ENCODE measurements around the gene CIAO2B. TPM values are rescaled to one million over a fixed set of nuclear protein-coding genes. Genes with fewer than 3 reads are reported as not detected.
A peak's percentile ranks its signal among the peaks of the same experiment; 100 is the strongest.

The CIAO2B gene
- total RNA-seq, 2 donors from 2014 or later: 75.3 to 118 TPM

DNA sequence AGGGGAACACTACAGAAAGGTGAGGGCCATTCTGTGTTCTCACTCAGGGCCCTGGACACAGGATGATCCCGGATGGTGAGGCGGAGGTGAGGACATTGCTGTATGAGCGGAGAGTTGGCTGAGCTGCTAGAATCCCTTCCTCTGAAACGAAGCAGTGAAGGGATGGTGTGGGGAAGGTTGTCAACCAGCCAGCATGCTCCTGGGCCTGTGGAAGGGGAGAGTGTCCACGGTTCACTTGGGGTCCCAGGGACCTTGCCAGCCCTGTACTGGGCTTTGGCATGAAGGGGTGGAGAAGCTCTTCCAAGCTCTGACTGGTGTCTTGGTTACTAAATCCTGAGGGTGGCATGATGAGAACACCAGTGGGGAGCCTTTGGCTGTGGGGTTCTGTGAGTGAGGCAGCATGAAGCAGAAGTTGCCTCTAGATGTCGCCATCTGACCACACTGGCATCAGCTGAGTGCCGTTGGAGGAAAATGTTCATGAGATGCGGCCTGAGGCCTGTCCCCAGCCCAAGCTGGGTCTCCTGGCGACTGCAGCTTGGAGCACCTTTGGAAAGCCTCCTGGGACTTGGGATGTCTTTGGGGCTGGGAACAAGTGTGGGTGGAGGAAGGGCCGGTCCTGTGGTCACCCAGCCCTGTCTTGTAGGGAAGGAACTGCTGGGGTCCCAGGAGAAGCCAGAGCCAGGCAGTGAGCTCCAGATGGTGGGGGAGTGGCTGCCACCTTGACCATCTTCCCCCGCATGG is 39.1 kb downstream of the CIAO2B start:
- peak; percentile 69 to 92 for TF ChIP-seq CTCF (IDR thresholded peaks at IDR 0.05)
- peaks cover 0 to 23% of the 10 kb centered on the region in 2 donors for H3K4me1 ChIP-seq
- no peaks in the 10 kb centered on the region for H3K9me3 ChIP-seq
- H3K27ac ChIP-seq: peak overlapping the region; percentile 34 to 36
- no peak for DNase-seq (ENCODE audit: low spot score)
- H3K27me3 ChIP-seq: no peaks in the 10 kb centered on the region
- H3K4me3 ChIP-seq: no peak overlapping the region
- no peaks in the 10 kb centered on the region for H3K36me3 ChIP-seq

DNA sequence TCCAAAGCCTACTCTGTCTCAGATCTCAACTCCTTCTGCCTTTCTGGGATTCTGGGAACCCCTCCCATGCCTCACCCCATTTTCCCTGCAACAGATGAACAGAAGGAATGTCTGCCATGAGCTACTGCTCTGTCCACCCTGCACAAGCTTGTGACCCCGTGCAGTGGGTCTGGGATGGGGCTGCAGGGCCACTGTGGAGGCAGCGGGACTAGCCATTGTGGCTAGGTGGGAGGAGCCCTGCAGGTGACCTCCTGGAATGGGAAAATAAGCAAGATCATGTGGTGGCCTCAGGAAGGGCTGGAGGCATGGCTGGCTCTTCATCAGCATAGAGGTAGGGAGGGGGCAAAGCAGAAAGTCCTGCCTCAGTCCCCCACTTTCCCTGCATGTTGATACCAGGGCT is 40.1 kb downstream of the CIAO2B start:
- H3K9me3 ChIP-seq: no peaks in the 10 kb centered on the region
- H3K36me3 ChIP-seq: no peaks in the 10 kb centered on the region
- H3K27me3 ChIP-seq: no peaks in the 10 kb centered on the region
- no peak overlapping the region for H3K27ac ChIP-seq
- H3K4me1 ChIP-seq: peaks cover 0 to 12% of the 10 kb centered on the region in 2 donors
- DNase-seq (ENCODE audit: low spot score): no peak
- no peak overlapping the region for H3K4me3 ChIP-seq
- no peak for TF ChIP-seq CTCF (IDR thresholded peaks at IDR 0.05)

DNA sequence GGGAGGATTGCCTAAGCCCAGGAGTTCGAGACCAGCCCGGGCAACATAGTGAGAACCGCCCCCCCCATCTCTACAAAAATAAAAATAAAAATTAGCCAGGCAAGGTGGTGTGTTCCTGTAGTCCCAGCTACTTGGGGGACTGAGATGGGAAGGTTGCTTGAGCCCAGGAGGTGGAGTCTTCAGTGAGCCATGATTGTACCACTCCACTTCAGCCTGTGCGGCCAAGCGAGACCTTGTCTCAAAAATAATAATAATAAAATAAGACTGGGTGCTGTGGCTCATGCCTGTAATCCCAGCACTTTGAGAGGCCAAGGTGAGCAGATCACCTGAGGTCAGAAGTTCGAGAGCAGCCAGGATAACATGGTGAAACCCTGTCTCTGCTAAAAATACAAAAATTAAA is 42.4 kb downstream of the CIAO2B start:
- Histone ChIP-seq H3K4me1 (peaks cover 0 to 3% of the 10 kb centered on the region in 2 donors), H3K4me3 (no peak overlapping the region), H3K27ac (no peak overlapping the region), H3K9me3 (no peaks in the 10 kb centered on the region), H3K27me3 (no peaks in the 10 kb centered on the region), H3K36me3 (no peaks in the 10 kb centered on the region)
- DNase-seq (ENCODE audit: low spot score): no peak
- no peak for TF ChIP-seq CTCF (IDR thresholded peaks at IDR 0.05)

- no peaks in the 10 kb centered on the region for H3K9me3 ChIP-seq
- no peak for DNase-seq (ENCODE audit: low spot score)
- no peak for TF ChIP-seq CTCF (IDR thresholded peaks at IDR 0.05)
- no peaks in the 10 kb centered on the region for H3K27me3 ChIP-seq
- no peaks in the 10 kb centered on the region for H3K36me3 ChIP-seq
- no peak overlapping the region for H3K27ac ChIP-seq
- no peak overlapping the region for H3K4me3 ChIP-seq
- H3K4me1 ChIP-seq: peaks cover 0 to 3% of the 10 kb centered on the region in 2 donors
Measured at GRCh38 chr16:66891360-66891759, 42.8 kb downstream of the CIAO2B start.

- no peak overlapping the region for H3K27ac ChIP-seq
- no peak for DNase-seq (ENCODE audit: low spot score)
- H3K36me3 ChIP-seq: no peaks in the 10 kb centered on the region
- no peak for TF ChIP-seq CTCF (IDR thresholded peaks at IDR 0.05)
- H3K4me1 ChIP-seq: peaks cover 0 to 3% of the 10 kb centered on the region in 2 donors
- no peak overlapping the region for H3K4me3 ChIP-seq
- H3K9me3 ChIP-seq: no peaks in the 10 kb centered on the region
- H3K27me3 ChIP-seq: no peaks in the 10 kb centered on the region
Measured at GRCh38 chr16:66890799-66891198, 43.4 kb downstream of the CIAO2B start.

DNA sequence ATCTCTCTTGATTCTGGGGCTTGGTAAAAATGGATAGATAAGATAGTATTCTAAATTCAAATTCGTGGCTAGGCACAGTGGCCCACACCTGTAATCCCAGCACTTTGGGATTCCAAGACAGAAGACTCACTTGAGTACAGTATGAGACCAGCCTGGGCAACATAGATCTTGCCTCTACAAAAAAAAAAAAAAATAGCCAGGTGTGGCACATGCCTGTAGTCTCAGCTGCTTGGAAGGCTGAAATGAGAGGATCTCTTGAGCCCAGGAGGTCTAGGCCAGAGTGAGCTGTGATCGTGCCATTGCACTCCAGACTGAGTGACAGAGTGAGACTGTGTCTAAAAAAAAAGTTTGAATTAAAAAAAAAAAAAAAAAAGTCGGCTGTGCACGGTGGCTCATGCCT is 44.6 kb downstream of the CIAO2B start:
- Histone ChIP-seq H3K4me1 (no peaks in the 10 kb centered on the region), H3K36me3 (peaks cover 11% of the 10 kb centered on the region), H3K9me3 (no peaks in the 10 kb centered on the region), H3K27ac (no peak overlapping the region), H3K4me3 (no peak overlapping the region), H3K27me3 (no peaks in the 10 kb centered on the region)
- TF ChIP-seq CTCF (IDR thresholded peaks at IDR 0.05): no peak
- DNase-seq (ENCODE audit: low spot score): no peak
